Keratinocyte (primary cell): Measurements from ENCODE around the gene LCN10. TPM values are rescaled to one million over a fixed set of nuclear protein-coding genes. Genes with fewer than 3 reads are reported as not detected.

ENCODE experiments used
- DNase-seq: peaks from one replicate; pipeline ENCODE4 v3.0.0-alpha.2; 2011; ENCODE audit warnings: low read depth, missing footprints, low spot score
- FAIRE-seq: peaks from 2 replicates; lab custom pipeline; 2011; peaks lifted over from hg19 to GRCh38; lab: Jason Lieb, UNC
- H2AFZ ChIP-seq: 2 replicates; pipeline ENCODE4 v1.6.0; 2012; ENCODE audit warnings: low read length, control low read depth, inconsistent platforms; ENCODE audit not compliant: control insufficient read depth
- H3K27ac ChIP-seq: 2 replicates; pipeline ENCODE4 v1.5.1; 2011; ENCODE audit warnings: low read length; ENCODE audit not compliant: control insufficient read depth, insufficient read depth
- H3K27me3 ChIP-seq: 3 replicates; pipeline ENCODE4 v1.6.0; 2011; ENCODE audit warnings: low read length; ENCODE audit not compliant: control insufficient read depth, insufficient read depth; ENCODE audit errors: extremely low read depth
- H3K36me3 ChIP-seq, 2 experiments: 2 replicates in 1 of 2; 3 replicates in 1 of 2; pipeline ENCODE4 v1.5.1; 2011; ENCODE audit warnings: low read length in 2 of 2, mild to moderate bottlenecking in 1 of 2; ENCODE audit not compliant: control insufficient read depth in 2 of 2, insufficient read depth in 2 of 2; ENCODE audit errors: extremely low read depth in 1 of 2
- H3K4me1 ChIP-seq: 3 replicates; pipeline ENCODE4 v1.5.1; 2011; ENCODE audit warnings: low read length; ENCODE audit not compliant: control insufficient read depth, insufficient read depth; ENCODE audit errors: extremely low read depth
- H3K4me2 ChIP-seq: 3 replicates; pipeline ENCODE4 v1.6.0; 2011; ENCODE audit warnings: low read depth, low read length; ENCODE audit not compliant: control insufficient read depth, insufficient read depth; ENCODE audit errors: extremely low read depth
- H3K4me3 ChIP-seq, 3 experiments: fragments of 200-600 bp in 1 of 3; sonication (generic) in 1 of 3; 2 replicates in 2 of 3; 3 replicates in 1 of 3; pipeline ENCODE4 v1.5.1; 2011 to 2016; ENCODE audit warnings: low read length in 3 of 3, mild to moderate bottlenecking in 3 of 3, control low read depth in 2 of 3, inconsistent platforms in 1 of 3, low read depth in 1 of 3, mixed read lengths in 1 of 3, mixed run types in 1 of 3, moderate library complexity in 1 of 3; ENCODE audit not compliant: control insufficient read depth in 2 of 3, insufficient read depth in 2 of 3; ENCODE audit errors: extremely low read depth in 1 of 3
- H3K79me2 ChIP-seq: 2 replicates; pipeline ENCODE4 v1.6.0; 2012; ENCODE audit warnings: low read length; ENCODE audit not compliant: control insufficient read depth, insufficient read depth
- H3K9ac ChIP-seq: 3 replicates; pipeline ENCODE4 v1.6.0; 2011; ENCODE audit warnings: low read length; ENCODE audit not compliant: control insufficient read depth, insufficient read depth; ENCODE audit errors: extremely low read depth
- H3K9me1 ChIP-seq: 3 replicates; pipeline ENCODE4 v1.6.0; 2011; ENCODE audit warnings: low read length; ENCODE audit not compliant: control insufficient read depth, insufficient read depth; ENCODE audit errors: extremely low read depth
- H3K9me3 ChIP-seq: 2 replicates; pipeline ENCODE4 v1.5.1; 2012; ENCODE audit warnings: low read depth, low read length; ENCODE audit not compliant: control insufficient read depth
- H4K20me1 ChIP-seq: 3 replicates; pipeline ENCODE4 v1.6.0; 2011; ENCODE audit warnings: low read length; ENCODE audit not compliant: control insufficient read depth, insufficient read depth; ENCODE audit errors: extremely low read depth
- CTCF ChIP-seq, 3 experiments: IDR thresholded peaks in 1 of 3; conservative IDR thresholded peaks in 1 of 3; optimal IDR thresholded peaks in 1 of 3; 2 replicates in 2 of 3; 3 replicates in 1 of 3; pipeline versions ENCODE3 to v1.5.1; 2011; ENCODE audit warnings: low read length in 3 of 3, mild to moderate bottlenecking in 3 of 3, moderate library complexity in 2 of 3, control low read depth in 1 of 3, inconsistent platforms in 1 of 3; ENCODE audit not compliant: insufficient read depth in 2 of 3; ENCODE audit errors: extremely low read depth in 1 of 3
- EZH2 ChIP-seq: IDR thresholded peaks from one replicate; pipeline ENCODE4 v1.6.1; 2012; ENCODE audit warnings: inconsistent platforms, mild to moderate bottlenecking, low read length, moderate library complexity
- dilution Hi-C: fragments of 300-500 bp; cut with MboI; formaldehyde crosslinking; loops from one replicate; pipeline ENCODE4 v1.7.0; 2020; ENCODE audit warnings: low sequenced_read_pairs; ENCODE audit not compliant: extremely low pct_ligation_motif_present
- polyA plus RNA-seq, 5 experiments: library from polyadenylated mRNA; depleted of rRNA in 3 of 5; stranded (reverse) in 3 of 5; stranded (forward) in 1 of 5; unstranded in 1 of 5; fragments of >200 nt; gene quantifications; 1 replicate in 1 of 5; 2 replicates in 3 of 5; 3 replicates in 1 of 5; pipeline versions ENCODE4 v1.2.1 to v1.2.3, GENCODE V29; 2011 to 2012; ENCODE audit warnings: missing spikeins in 2 of 5, low read depth in 1 of 5, low replicate concordance in 1 of 5

The LCN10 gene
- polyA plus RNA-seq, 1 donor (not counting 4 experiments of a cell fraction or from before 2014, with no cell fraction given): not detected

- dilution Hi-C loops: no loop called here
- no peak overlapping the region for H3K9ac ChIP-seq
Measured at GRCh38 chr9:136741883-136742571, 713 bp downstream of the LCN10 start.

GRCh38 chr9:136740971-136741882, 1.5 kb downstream of the LCN10 start:
- no peak for FAIRE-seq

More at GRCh38 chr9:136741883-136742571, 713 bp downstream of the LCN10 start:
- H3K79me2 ChIP-seq: no peaks in the 10 kb centered on the region
- H2AFZ ChIP-seq: no peak overlapping the region
- H3K4me1 ChIP-seq: no peaks in the 10 kb centered on the region
- H3K9me1 ChIP-seq: no peaks in the 10 kb centered on the region
- FAIRE-seq (no peak), DNase-seq (no peak)
- H4K20me1 ChIP-seq: no peaks in the 10 kb centered on the region
- H3K4me2 ChIP-seq: no peak overlapping the region
- H3K9me3 ChIP-seq: no peaks in the 10 kb centered on the region
- H3K36me3 ChIP-seq: no peaks in the 10 kb centered on the region
- no peak for TF ChIP-seq CTCF (optimal IDR thresholded peaks at IDR 0.05 in 1 of 3, IDR thresholded peaks at IDR 0.05 in 1 of 3, conservative IDR thresholded peaks at IDR 0.05 in 1 of 3; ENCODE audit: extremely low read depth in 1 of 3, insufficient read depth in 2 of 3, low read length in 3 of 3)
- TF ChIP-seq EZH2: peak; percentile 93
- H3K4me3 ChIP-seq: no peak overlapping the region
- H3K27ac ChIP-seq: no peak overlapping the region
- peaks cover 60% of the 10 kb centered on the region for H3K27me3 ChIP-seq

More at GRCh38 chr9:136740971-136741882, 1.5 kb downstream of the LCN10 start:
- Histone ChIP-seq H3K9me3 (no peaks in the 10 kb centered on the region), H3K4me3 (no peak overlapping the region), H3K27ac (no peak overlapping the region), H3K36me3 (no peaks in the 10 kb centered on the region), H3K9ac (no peak overlapping the region), H3K4me2 (no peak overlapping the region), H3K79me2 (no peaks in the 10 kb centered on the region), H3K9me1 (no peaks in the 10 kb centered on the region), H4K20me1 (no peaks in the 10 kb centered on the region), H3K4me1 (no peaks in the 10 kb centered on the region), H3K27me3 (peaks cover 60% of the 10 kb centered on the region), H2AFZ (no peak overlapping the region)
- dilution Hi-C loops: no loop called here
- TF ChIP-seq EZH2 (no peak), CTCF (optimal IDR thresholded peaks at IDR 0.05 in 1 of 3, IDR thresholded peaks at IDR 0.05 in 1 of 3, conservative IDR thresholded peaks at IDR 0.05 in 1 of 3; ENCODE audit: extremely low read depth in 1 of 3, insufficient read depth in 2 of 3, low read length in 3 of 3) (no peak)
- no peak for DNase-seq
